ENCODE results near the gene RIC8A. TPM values are rescaled to one million over a fixed set of nuclear protein-coding genes. Genes with fewer than 3 reads are reported as not detected.

The RIC8A gene
- total and polyA plus RNA-seq, 8 donors: 29.7 to 49.3 (median 40.9) TPM

DNA sequence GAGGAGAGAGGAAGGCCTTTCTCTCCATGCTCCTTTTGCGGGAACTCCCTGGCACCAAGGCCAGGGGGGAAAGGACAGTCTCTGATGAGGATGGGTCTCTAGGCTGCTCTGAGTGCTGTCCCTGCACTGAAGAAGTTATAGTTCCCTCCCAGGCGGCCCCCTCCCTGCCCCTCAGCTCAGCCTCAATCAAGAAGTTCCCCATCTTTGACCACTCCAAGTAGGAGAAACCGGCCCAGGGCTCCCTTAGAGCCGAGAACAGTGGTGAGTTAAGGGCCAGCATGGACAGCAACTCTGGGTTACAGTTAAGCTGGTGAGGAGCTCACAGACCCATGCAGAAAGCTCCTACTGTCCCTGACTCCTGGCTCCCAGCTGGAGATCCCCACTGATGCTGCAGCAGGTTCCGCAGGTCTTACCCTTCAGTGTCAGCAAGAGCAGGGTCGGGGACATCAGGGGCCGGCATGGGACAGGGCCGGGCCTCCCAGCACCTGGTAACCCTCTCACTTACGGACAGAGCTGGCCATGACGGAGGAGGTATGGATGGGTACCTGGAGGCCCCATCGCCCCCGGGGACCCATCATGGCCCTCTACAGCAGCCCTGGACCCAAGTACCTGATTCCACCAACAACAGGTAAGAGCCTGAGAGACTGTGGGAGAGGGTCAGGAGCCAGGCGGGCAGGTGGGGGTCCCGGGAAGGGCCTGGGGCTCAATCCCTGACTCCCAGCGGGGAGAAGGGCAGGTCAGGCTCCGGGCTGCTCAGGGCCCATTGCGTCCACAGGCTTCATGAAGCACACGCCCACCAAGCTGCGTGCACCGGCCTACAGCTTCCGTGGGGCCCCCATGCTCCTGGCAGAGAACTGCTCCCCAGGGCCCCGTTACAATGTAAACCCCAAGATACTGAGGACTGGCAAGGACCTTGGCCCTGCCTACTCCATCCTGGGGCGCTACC lies 10.4 kb upstream of the RIC8A start:
- FAIRE-seq (no peak), ATAC-seq (no peak), DNase-seq (peak in 4 of 6 donors; percentile 9 to 69 (median 33))
- intact Hi-C loops (cut with DNase I): no loop called here
- H3K27me3 ChIP-seq: no peaks in the 10 kb centered on the region
- TF ChIP-seq, protein P1, sequence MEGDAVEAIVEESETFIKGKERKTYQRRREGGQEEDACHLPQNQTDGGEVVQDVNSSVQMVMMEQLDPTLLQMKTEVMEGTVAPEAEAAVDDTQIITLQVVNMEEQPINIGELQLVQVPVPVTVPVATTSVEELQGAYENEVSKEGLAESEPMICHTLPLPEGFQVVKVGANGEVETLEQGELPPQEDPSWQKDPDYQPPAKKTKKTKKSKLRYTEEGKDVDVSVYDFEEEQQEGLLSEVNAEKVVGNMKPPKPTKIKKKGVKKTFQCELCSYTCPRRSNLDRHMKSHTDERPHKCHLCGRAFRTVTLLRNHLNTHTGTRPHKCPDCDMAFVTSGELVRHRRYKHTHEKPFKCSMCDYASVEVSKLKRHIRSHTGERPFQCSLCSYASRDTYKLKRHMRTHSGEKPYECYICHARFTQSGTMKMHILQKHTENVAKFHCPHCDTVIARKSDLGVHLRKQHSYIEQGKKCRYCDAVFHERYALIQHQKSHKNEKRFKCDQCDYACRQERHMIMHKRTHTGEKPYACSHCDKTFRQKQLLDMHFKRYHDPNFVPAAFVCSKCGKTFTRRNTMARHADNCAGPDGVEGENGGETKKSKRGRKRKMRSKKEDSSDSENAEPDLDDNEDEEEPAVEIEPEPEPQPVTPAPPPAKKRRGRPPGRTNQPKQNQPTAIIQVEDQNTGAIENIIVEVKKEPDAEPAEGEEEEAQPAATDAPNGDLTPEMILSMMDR (IDR thresholded peaks at IDR 0.05): no peak
- no peak overlapping the region for H3K4me3 ChIP-seq
- no peaks in the 10 kb centered on the region for H3K4me1 ChIP-seq
- WGBS, 2 donors: 67 to 82% methylated on average over 23 of the region's 23 CpGs
- H3K9me3 ChIP-seq: no peaks in the 10 kb centered on the region
- no peak overlapping the region for H3K27ac ChIP-seq
- peaks cover 0 to 7% (median 0%) of the 10 kb centered on the region in 3 donors for H3K36me3 ChIP-seq

DNA sequence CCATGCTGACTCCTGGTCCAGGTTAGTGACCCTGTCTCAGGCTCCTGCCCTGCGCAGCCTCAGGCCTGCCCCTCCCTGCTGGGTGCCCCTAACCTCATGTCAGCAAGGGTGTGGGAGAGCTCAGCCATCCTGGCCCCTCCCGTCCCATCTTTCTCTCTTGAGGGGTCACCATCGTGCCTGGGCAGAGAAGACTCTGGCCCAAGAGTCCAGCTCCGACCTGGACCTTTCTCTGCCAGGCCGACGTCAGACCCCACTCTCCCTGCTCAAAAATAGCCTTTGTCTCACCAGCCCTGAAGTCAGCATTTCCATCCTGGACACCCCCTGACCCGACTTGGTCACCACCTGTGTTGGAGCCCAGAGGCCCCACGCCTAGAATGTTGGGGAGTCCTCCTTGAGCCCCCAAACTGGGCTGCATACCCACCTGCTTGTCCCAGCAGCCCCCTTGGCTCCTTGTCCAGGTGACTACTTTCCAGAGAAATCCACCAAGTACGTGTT lies 9.7 kb upstream of the RIC8A start:
- TF ChIP-seq, protein P1 (IDR thresholded peaks at IDR 0.05): no peak
- 70 to 82% methylated on average over 9 of the region's 9 CpGs for WGBS, 2 donors
- no peak for ATAC-seq

DNA sequence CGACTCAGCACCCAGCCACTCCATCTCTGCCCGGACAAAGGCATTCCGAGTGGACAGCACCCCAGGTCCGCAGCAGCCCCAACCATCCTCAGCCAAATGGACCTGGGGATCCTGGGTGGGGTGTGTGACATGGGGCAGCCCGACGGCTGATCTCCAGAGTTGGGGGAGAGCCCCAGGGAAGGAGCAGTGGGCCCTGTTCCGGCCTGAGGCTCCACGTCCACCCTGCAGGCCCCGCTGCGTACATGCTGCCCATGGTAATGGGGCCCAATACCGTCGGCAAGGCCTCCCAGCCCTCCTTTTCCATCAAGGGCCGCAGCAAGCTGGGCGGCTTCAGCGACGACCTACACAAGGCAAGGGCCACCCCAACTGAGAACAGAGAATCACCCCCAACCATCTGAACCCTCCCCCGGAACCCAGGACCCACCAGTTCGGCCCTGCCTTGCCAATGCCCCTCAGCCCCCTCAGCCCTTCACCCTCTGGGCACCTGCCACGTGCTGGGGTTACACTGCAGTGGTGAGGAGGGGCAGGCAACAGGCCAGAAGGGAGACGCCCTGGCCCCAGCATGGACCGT lies 9.2 kb upstream of the RIC8A start:
- 82 to 89% methylated on average over 21 of the region's 21 CpGs for WGBS, 2 donors
- TF ChIP-seq, protein P1 (IDR thresholded peaks at IDR 0.05): no peak

More for the DNA sequence above, 9.7 kb upstream of the RIC8A start:
- no peaks in the 10 kb centered on the region for H3K4me1 ChIP-seq
- H3K9me3 ChIP-seq: no peaks in the 10 kb centered on the region
- H3K36me3 ChIP-seq: peaks cover 0 to 15% (median 0%) of the 10 kb centered on the region in 3 donors
- peak in 4 of 6 donors; percentile 12 to 50 (median 31) for DNase-seq
- intact Hi-C loops (cut with DNase I): no loop called here
- H3K27me3 ChIP-seq: no peaks in the 10 kb centered on the region
- FAIRE-seq: no peak
- no peak overlapping the region for H3K4me3 ChIP-seq
- no peak overlapping the region for H3K27ac ChIP-seq

DNA sequence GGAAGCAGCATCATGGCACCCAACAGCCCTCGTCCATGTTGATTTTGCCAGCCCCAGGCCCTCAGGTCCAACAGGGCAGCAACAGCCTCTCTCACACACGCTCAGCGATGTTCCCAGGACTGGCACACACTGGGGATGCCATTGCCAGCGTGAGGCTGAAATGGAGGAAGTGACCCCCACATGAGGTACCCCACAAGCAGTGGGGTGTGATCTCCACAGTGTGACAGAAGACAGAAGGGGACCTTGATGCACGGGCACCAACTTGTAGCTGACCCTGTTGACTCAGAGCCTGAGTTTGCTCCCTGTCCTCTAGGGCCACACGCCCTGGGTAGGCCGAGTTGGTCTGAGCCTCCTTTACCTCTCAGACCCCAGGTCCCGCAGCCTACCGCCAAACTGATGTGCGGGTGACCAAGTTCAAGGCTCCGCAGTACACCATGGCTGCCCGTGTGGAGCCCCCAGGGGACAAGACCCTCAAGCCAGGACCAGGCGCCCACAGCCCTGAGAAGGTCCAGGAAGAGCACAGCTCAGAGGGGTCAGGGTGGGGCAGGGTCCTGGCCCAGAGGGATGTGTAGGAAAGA lies 8.4 kb upstream of the RIC8A start:
- peak in 4 of 6 donors; percentile 14 to 70 (median 41) for DNase-seq
- no peak overlapping the region for H3K27ac ChIP-seq
- peaks cover 0 to 19% (median 3%) of the 10 kb centered on the region in 3 donors for H3K36me3 ChIP-seq
- no peaks in the 10 kb centered on the region for H3K27me3 ChIP-seq
- 84 to 92% methylated on average over 13 of the region's 13 CpGs for WGBS, 2 donors
- no peak for ATAC-seq
- intact Hi-C loops (cut with DNase I): no loop called here
- H3K9me3 ChIP-seq: no peaks in the 10 kb centered on the region
- H3K4me3 ChIP-seq: no peak overlapping the region
- H3K4me1 ChIP-seq: no peaks in the 10 kb centered on the region
- FAIRE-seq: no peak
- TF ChIP-seq, protein P1 (IDR thresholded peaks at IDR 0.05): no peak

More for the DNA sequence above, 9.2 kb upstream of the RIC8A start:
- no peaks in the 10 kb centered on the region for H3K9me3 ChIP-seq
- H3K27ac ChIP-seq: no peak overlapping the region
- ATAC-seq (no peak), FAIRE-seq (no peak), DNase-seq (peak in 4 of 6 donors; percentile 11 to 70 (median 37))
- H3K4me1 ChIP-seq: no peaks in the 10 kb centered on the region
- no peaks in the 10 kb centered on the region for H3K27me3 ChIP-seq
- no peak overlapping the region for H3K4me3 ChIP-seq
- peaks cover 0 to 17% (median 0%) of the 10 kb centered on the region in 3 donors for H3K36me3 ChIP-seq
- intact Hi-C loops (cut with DNase I): no loop called here
